ENCODE data around the gene OSBPL6. TPM values are rescaled to one million over a fixed set of nuclear protein-coding genes. Genes with fewer than 3 reads are reported as not detected.

The OSBPL6 gene
- total RNA-seq, 1 experiment from 2014 or later: 11.6 TPM

DNA sequence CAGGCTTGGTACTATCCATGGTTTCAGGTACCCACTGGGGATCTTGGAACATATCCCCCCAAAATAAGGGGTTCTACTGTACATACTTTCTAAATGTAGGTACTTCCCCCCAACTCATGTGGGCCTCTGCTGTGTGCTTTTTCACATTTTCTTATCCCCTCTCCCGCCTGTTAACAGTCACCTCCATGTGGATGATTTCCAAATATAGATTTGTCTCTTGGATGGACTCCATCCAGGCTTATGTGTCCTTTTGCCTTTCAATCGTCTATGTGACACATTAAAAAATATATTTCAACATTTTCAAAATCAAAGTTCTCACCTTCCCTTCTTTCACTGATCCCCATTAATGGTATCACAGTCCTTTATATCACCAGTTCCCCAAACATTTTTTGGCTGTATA, 44.4 kb downstream of the OSBPL6 start:
- ATAC-seq (no peak), DNase-seq (ENCODE audit: low read depth, low spot score) (no peak)
- Histone ChIP-seq H3K27me3 (ENCODE audit: insufficient read depth, low read length) (no peaks in the 10 kb centered on the region), H3K4me1 (ENCODE audit: control insufficient read depth in 1 of 2, insufficient read depth in 2 of 2, low read length in 2 of 2) (peaks cover 5 to 10% of the 10 kb centered on the region in 2 experiments; a peak in 3 of 4 replicates), H3K9ac (ENCODE audit: low read length) (no peak overlapping the region), H3K4me2 (ENCODE audit: low read length) (no peak overlapping the region), H3K79me2 (ENCODE audit: insufficient read depth, low read length) (no peaks in the 10 kb centered on the region), H4K20me1 (ENCODE audit: insufficient read depth) (no peaks in the 10 kb centered on the region), H3K27ac (ENCODE audit: low read depth, low read length) (no peak overlapping the region), H2AFZ (ENCODE audit: low read depth, low read length, poor library complexity, severe bottlenecking) (no peak overlapping the region), H3K9me3 (ENCODE audit: control insufficient read depth in 1 of 2, insufficient read depth in 1 of 2, low read depth in 1 of 2, low read length in 2 of 2) (no peaks in the 10 kb centered on the region), H3K36me3 (ENCODE audit: control insufficient read depth in 1 of 2, insufficient read depth in 2 of 2, low read length in 2 of 2) (no peaks in the 10 kb centered on the region), H3K4me3 (replicated peaks in 1 of 2; ENCODE audit: low read depth in 1 of 2, low read length in 2 of 2) (no peak overlapping the region), H3K9me2 (ENCODE audit: insufficient read depth) (no peaks in the 10 kb centered on the region)
- POLR2A ChIA-PET: no interaction called here
- no peak for TF ChIP-seq FOSL1 (IDR thresholded peaks at IDR 0.05; ENCODE audit: low read depth)
- intact Hi-C loops (cut with micrococcal nuclease): no loop called here
- BruUV-seq (replicated peaks): no TSS peak
- RAD21 ChIA-PET (ENCODE audit: low non-redundant PET in 1 of 2, low total read pairs in 2 of 2, uncharacterized antibody in 2 of 2, unreplicated experiment in 2 of 2): no interaction called here
- CTCF ChIA-PET: no interaction called here

DNA sequence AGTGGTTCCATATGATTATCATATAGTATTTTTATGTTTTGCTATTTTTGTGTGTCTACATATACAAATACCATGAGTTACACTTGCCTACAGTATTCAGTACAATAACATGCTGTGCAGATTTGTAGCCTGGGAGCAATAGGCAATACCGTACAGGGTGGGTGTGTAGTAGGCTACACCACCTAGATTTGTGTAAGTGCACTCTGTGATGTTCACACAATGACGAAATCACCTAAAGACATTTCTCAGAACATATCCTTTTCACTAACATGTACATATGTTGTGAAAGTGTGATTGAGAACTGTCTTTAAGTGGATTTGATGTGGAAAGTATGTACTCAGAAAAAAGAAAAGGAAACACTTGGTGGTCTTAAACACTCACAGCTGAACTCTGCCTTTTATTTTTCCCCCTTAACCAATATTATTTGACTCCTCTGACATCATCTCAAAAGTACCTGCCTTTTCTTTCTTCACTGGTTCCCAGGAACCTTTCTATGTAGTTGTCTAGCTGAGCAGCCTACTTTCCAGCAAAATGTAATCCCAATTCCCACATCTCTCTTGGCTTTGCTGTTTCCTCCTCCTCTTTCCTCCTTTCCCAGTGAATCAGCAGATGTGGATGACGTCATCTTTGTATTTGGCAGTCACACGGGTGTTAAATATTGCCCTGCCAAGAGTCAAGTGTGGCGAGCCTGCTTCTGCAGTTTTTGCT, 47.7 kb downstream of the OSBPL6 start:
- H3K79me2 ChIP-seq (ENCODE audit: insufficient read depth, low read length): no peaks in the 10 kb centered on the region
- POLR2A ChIA-PET: no interaction called here
- H3K9me2 ChIP-seq (ENCODE audit: insufficient read depth): no peaks in the 10 kb centered on the region
- ATAC-seq: peak; percentile 76
- peak overlapping the region; percentile 33; the same call in 1 of the 2 replicates for H3K4me2 ChIP-seq (ENCODE audit: low read length)
- RAD21 ChIA-PET (ENCODE audit: low non-redundant PET in 1 of 2, low total read pairs in 2 of 2, uncharacterized antibody in 2 of 2, unreplicated experiment in 2 of 2): no interaction called here
- H3K9ac ChIP-seq (ENCODE audit: low read length): no peak overlapping the region
- CTCF ChIA-PET: no interaction called here
- H3K27me3 ChIP-seq (ENCODE audit: insufficient read depth, low read length): no peaks in the 10 kb centered on the region
- TF ChIP-seq, protein P1, sequence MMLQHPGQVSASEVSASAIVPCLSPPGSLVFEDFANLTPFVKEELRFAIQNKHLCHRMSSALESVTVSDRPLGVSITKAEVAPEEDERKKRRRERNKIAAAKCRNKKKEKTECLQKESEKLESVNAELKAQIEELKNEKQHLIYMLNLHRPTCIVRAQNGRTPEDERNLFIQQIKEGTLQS (IDR thresholded peaks at IDR 0.05): peak; percentile 77
- TF ChIP-seq CBX3 (IDR thresholded peaks at IDR 0.05; ENCODE audit: low read depth): peak; percentile 62; the same call in 1 of the 2 replicates
- TF ChIP-seq SP1 (IDR thresholded peaks at IDR 0.05; ENCODE audit: low read depth): peak; percentile 37; the same call in 1 of the 2 replicates
- TF ChIP-seq FOSL1 (IDR thresholded peaks at IDR 0.05; ENCODE audit: low read depth): peak; percentile 59
- TF ChIP-seq JUND (IDR thresholded peaks at IDR 0.05): peak; percentile 71
- no peak for TF ChIP-seq ZFX (IDR thresholded peaks at IDR 0.05)
- TF ChIP-seq EZH2phosphoT487 (IDR thresholded peaks at IDR 0.05; ENCODE audit: borderline replicate concordance): no peak
- TF ChIP-seq, protein P2, sequence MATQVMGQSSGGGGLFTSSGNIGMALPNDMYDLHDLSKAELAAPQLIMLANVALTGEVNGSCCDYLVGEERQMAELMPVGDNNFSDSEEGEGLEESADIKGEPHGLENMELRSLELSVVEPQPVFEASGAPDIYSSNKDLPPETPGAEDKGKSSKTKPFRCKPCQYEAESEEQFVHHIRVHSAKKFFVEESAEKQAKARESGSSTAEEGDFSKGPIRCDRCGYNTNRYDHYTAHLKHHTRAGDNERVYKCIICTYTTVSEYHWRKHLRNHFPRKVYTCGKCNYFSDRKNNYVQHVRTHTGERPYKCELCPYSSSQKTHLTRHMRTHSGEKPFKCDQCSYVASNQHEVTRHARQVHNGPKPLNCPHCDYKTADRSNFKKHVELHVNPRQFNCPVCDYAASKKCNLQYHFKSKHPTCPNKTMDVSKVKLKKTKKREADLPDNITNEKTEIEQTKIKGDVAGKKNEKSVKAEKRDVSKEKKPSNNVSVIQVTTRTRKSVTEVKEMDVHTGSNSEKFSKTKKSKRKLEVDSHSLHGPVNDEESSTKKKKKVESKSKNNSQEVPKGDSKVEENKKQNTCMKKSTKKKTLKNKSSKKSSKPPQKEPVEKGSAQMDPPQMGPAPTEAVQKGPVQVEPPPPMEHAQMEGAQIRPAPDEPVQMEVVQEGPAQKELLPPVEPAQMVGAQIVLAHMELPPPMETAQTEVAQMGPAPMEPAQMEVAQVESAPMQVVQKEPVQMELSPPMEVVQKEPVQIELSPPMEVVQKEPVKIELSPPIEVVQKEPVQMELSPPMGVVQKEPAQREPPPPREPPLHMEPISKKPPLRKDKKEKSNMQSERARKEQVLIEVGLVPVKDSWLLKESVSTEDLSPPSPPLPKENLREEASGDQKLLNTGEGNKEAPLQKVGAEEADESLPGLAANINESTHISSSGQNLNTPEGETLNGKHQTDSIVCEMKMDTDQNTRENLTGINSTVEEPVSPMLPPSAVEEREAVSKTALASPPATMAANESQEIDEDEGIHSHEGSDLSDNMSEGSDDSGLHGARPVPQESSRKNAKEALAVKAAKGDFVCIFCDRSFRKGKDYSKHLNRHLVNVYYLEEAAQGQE (IDR thresholded peaks at IDR 0.05; ENCODE audit: low read depth): no peak
- TF ChIP-seq POLR2A (IDR thresholded peaks at IDR 0.05; ENCODE audit: borderline replicate concordance, extremely low read depth, insufficient read depth, insufficient read length): no peak
- TF ChIP-seq CEBPB (IDR thresholded peaks at IDR 0.05; ENCODE audit: low read depth): 0 out of 2 replicates have a peak, but pooled peaks have one; percentile 10
- TF ChIP-seq YY1 (IDR thresholded peaks at IDR 0.05; ENCODE audit: extremely low read depth, insufficient replicate concordance, low read depth, low read length): no peak
- no TSS peak for BruUV-seq (replicated peaks)
- peaks cover 5 to 10% of the 10 kb centered on the region in 2 experiments; a peak in 3 of 4 replicates for H3K4me1 ChIP-seq (ENCODE audit: control insufficient read depth in 1 of 2, insufficient read depth in 2 of 2, low read length in 2 of 2)
- H3K36me3 ChIP-seq (ENCODE audit: control insufficient read depth in 1 of 2, insufficient read depth in 2 of 2, low read length in 2 of 2): no peaks in the 10 kb centered on the region
- no peak overlapping the region for H2AFZ ChIP-seq (ENCODE audit: low read depth, low read length, poor library complexity, severe bottlenecking)
- intact Hi-C loops (cut with micrococcal nuclease): no loop called here
- H3K9me3 ChIP-seq (ENCODE audit: control insufficient read depth in 1 of 2, insufficient read depth in 1 of 2, low read depth in 1 of 2, low read length in 2 of 2): no peaks in the 10 kb centered on the region
- DNase-seq (ENCODE audit: low read depth, low spot score): peak; percentile 35
- H3K4me3 ChIP-seq (replicated peaks in 1 of 2; ENCODE audit: low read depth in 1 of 2, low read length in 2 of 2): no peak overlapping the region
- H4K20me1 ChIP-seq (ENCODE audit: insufficient read depth): no peaks in the 10 kb centered on the region
- no peak overlapping the region for H3K27ac ChIP-seq (ENCODE audit: low read depth, low read length)

All from HCT116 (cell line).